ENCODE data around the gene FBXO27. TPM values are rescaled to one million over a fixed set of nuclear protein-coding genes. Genes with fewer than 3 reads are reported as not detected.

FBXO27 gene
- total RNA-seq, 2 experiments from 2014 or later, result 1.9 to 2.3 TPM

GRCh38 chr19:39065928-39066327, 33.6 kb upstream of the FBXO27 start:
- ChIA-PET POLR2A (no interaction called here), CTCF (interaction anchor here (2.0 kb wide), 1 partner anchor 14 kb away, joined by 6 read pairs; no protein-coding TSS in a partner anchor)
- H3K4me1 Mint-ChIP-seq (ENCODE audit: low read depth), result peaks cover 4% of the 10 kb centered on the region
- no peak overlapping the region for H3K27ac Mint-ChIP-seq
- H3K36me3 Mint-ChIP-seq (ENCODE audit: low read depth), result no peaks in the 10 kb centered on the region
- no peak for ATAC-seq
- TF ChIP-seq CTCF (IDR thresholded peaks at IDR 0.05), result no peak
- H3K27me3 Mint-ChIP-seq, result no peaks in the 10 kb centered on the region
- no peaks in the 10 kb centered on the region for H3K9me3 Mint-ChIP-seq
- no peak for DNase-seq
- intact Hi-C loops (cut with micrococcal nuclease), result no loop called here
- no peak overlapping the region for H3K4me3 Mint-ChIP-seq

- H3K4me1 Mint-ChIP-seq (ENCODE audit: low read depth), result peaks cover 4% of the 10 kb centered on the region
- no peaks in the 10 kb centered on the region for H3K36me3 Mint-ChIP-seq (ENCODE audit: low read depth)
- no peak for DNase-seq
- no peak overlapping the region for H3K27ac Mint-ChIP-seq
- ATAC-seq, result no peak
- POLR2A ChIA-PET, result no interaction called here
- CTCF ChIA-PET, result interaction anchor here (4.2 kb wide), 1 partner anchor 13 kb away, joined by 23 read pairs; no protein-coding TSS in a partner anchor
- intact Hi-C loops (cut with micrococcal nuclease), result no loop called here
- TF ChIP-seq CTCF (IDR thresholded peaks at IDR 0.05), result no peak
- no peaks in the 10 kb centered on the region for H3K9me3 Mint-ChIP-seq
- H3K27me3 Mint-ChIP-seq, result no peaks in the 10 kb centered on the region
- no peak overlapping the region for H3K4me3 Mint-ChIP-seq
These were observed 32.1 kb upstream of the FBXO27 start for GRCh38 chr19:39064405-39064804.

GRCh38 chr19:39060171-39060570, 27.8 kb upstream of the FBXO27 start:
- no peak overlapping the region for H3K27ac Mint-ChIP-seq

GRCh38 chr19:39059302-39059701, 27.0 kb upstream of the FBXO27 start:
- Mint-ChIP-seq H3K27me3 (no peaks in the 10 kb centered on the region), H3K27ac (no peak overlapping the region), H3K36me3 (ENCODE audit: low read depth) (no peaks in the 10 kb centered on the region), H3K4me1 (ENCODE audit: low read depth) (peaks cover 4% of the 10 kb centered on the region), H3K4me3 (no peak overlapping the region), H3K9me3 (no peaks in the 10 kb centered on the region)
- intact Hi-C loops (cut with micrococcal nuclease), result no loop called here
- no peak for TF ChIP-seq CTCF (IDR thresholded peaks at IDR 0.05)
- ChIA-PET CTCF (no interaction called here), POLR2A (no interaction called here)
- ATAC-seq, result no peak
- DNase-seq, result no peak

More at GRCh38 chr19:39060171-39060570, 27.8 kb upstream of the FBXO27 start:
- Mint-ChIP-seq H3K27me3 (no peaks in the 10 kb centered on the region), H3K4me1 (ENCODE audit: low read depth) (peaks cover 4% of the 10 kb centered on the region), H3K4me3 (no peak overlapping the region), H3K9me3 (no peaks in the 10 kb centered on the region), H3K36me3 (ENCODE audit: low read depth) (no peaks in the 10 kb centered on the region)
- DNase-seq (no peak), ATAC-seq (no peak)
- TF ChIP-seq CTCF (IDR thresholded peaks at IDR 0.05), result no peak
- intact Hi-C loops (cut with micrococcal nuclease), result no loop called here
- CTCF ChIA-PET, result interaction anchor here (4.2 kb wide), 1 partner anchor 8 kb away, joined by 23 read pairs; no protein-coding TSS in a partner anchor
- POLR2A ChIA-PET, result no interaction called here

- Mint-ChIP-seq H3K36me3 (ENCODE audit: low read depth) (no peaks in the 10 kb centered on the region), H3K4me3 (no peak overlapping the region), H3K9me3 (no peaks in the 10 kb centered on the region), H3K4me1 (ENCODE audit: low read depth) (peaks cover 4% of the 10 kb centered on the region), H3K27me3 (no peaks in the 10 kb centered on the region), H3K27ac (no peak overlapping the region)
- intact Hi-C loops (cut with micrococcal nuclease), result no loop called here
- no peak for TF ChIP-seq CTCF (IDR thresholded peaks at IDR 0.05)
- POLR2A ChIA-PET, result no interaction called here
- DNase-seq, result no peak
- CTCF ChIA-PET, result no interaction called here
- ATAC-seq, result no peak
These were observed 25.3 kb upstream of the FBXO27 start for GRCh38 chr19:39057615-39058014.
